Neural progenitor cell (in vitro differentiated cells): ENCODE results near the gene PARD3B. TPM values are rescaled to one million over a fixed set of nuclear protein-coding genes. Genes with fewer than 3 reads are reported as not detected.
"Not testable (repeated sequence)": the region's sequence is repeated elsewhere in the genome, so short reads cannot be mapped to it uniquely, and the experiment has no call there.

Source experiments
- DNase-seq: peaks from one replicate; pipeline ENCODE4 v3.0.0-alpha.2; 2016; ENCODE audit warnings: low spot score
- H2AFZ ChIP-seq: fragments of 200-600 bp; sonication (generic); replicated peaks from 2 replicates; pipeline ENCODE4 v1.6.1; 2016; ENCODE audit warnings: antibody characterized with exemption
- H3F3A ChIP-seq: fragments of 200-600 bp; sonication (generic); 2 replicates; pipeline ENCODE4 v1.6.1; 2016; ENCODE audit warnings: antibody characterized with exemption, low read depth
- H3K27ac ChIP-seq: fragments of 200-600 bp; sonication (generic); 2 replicates; pipeline ENCODE4 v1.5.1; 2016; ENCODE audit warnings: mild to moderate bottlenecking
- H3K27me3 ChIP-seq: fragments of 200-600 bp; sonication (generic); 2 replicates; pipeline ENCODE4 v1.6.1; 2016; ENCODE audit warnings: mild to moderate bottlenecking, moderate library complexity
- H3K36me3 ChIP-seq: fragments of 200-600 bp; sonication (generic); 2 replicates; pipeline ENCODE4 v1.5.1; 2016
- H3K4me1 ChIP-seq: fragments of 200-600 bp; sonication (generic); 2 replicates; pipeline ENCODE4 v1.6.1; 2016; ENCODE audit warnings: mixed run types
- H3K4me2 ChIP-seq: fragments of 200-600 bp; sonication (generic); 2 replicates; pipeline ENCODE4 v1.6.1; 2016
- H3K4me3 ChIP-seq: fragments of 200-600 bp; sonication (generic); 2 replicates; pipeline ENCODE4 v1.5.1; 2016
- H3K79me2 ChIP-seq: fragments of 200-600 bp; sonication (generic); 2 replicates; pipeline ENCODE4 v1.6.1; 2016; ENCODE audit warnings: low read depth
- H3K9ac ChIP-seq: fragments of 200-600 bp; sonication (generic); 2 replicates; pipeline ENCODE4 v1.6.1; 2016
- H3K9me3 ChIP-seq: fragments of 200-600 bp; sonication (generic); 2 replicates; pipeline ENCODE4 v1.5.1; 2016; ENCODE audit warnings: low read depth
- H4K20me1 ChIP-seq: fragments of 200-600 bp; sonication (generic); 2 replicates; pipeline ENCODE4 v1.6.1; 2016; ENCODE audit warnings: low read depth
- H3K27ac Mint-ChIP-seq: 3 replicates; pipeline ENCODE4 v1.8.0; 2021; ENCODE audit warnings: mixed read lengths
- H3K27me3 Mint-ChIP-seq: 2 replicates; pipeline ENCODE4 v1.8.0; 2022; ENCODE audit warnings: low read depth, mild to moderate bottlenecking, inconsistent platforms, moderate library complexity, mixed read lengths; ENCODE audit not compliant: insufficient read depth
- H3K36me3 Mint-ChIP-seq: 3 replicates; pipeline ENCODE4 v1.8.0; 2021; ENCODE audit warnings: mixed read lengths
- H3K4me1 Mint-ChIP-seq: 3 replicates; pipeline ENCODE4 v1.8.0; 2021; ENCODE audit warnings: mixed read lengths
- H3K4me3 Mint-ChIP-seq: 3 replicates; pipeline ENCODE4 v1.8.0; 2021; ENCODE audit warnings: mild to moderate bottlenecking, moderate library complexity, mixed read lengths
- H3K9me3 Mint-ChIP-seq: 3 replicates; pipeline ENCODE4 v1.8.0; 2020; ENCODE audit warnings: mixed read lengths
- CTCF ChIP-seq: fragments of 200-600 bp; sonication (generic); IDR thresholded peaks from 2 replicates; pipeline ENCODE4 v1.5.1; 2017; ENCODE audit warnings: antibody characterized with exemption, mild to moderate bottlenecking
- EZH2 ChIP-seq: fragments of 200-600 bp; sonication (generic); IDR thresholded peaks from 2 replicates; pipeline ENCODE4 v1.6.1; 2017; ENCODE audit warnings: antibody characterized with exemption, mild to moderate bottlenecking, moderate library complexity
- EZH2phosphoT487 ChIP-seq: fragments of 200-600 bp; sonication (generic); IDR thresholded peaks from 2 replicates; pipeline ENCODE4 v1.6.1; 2017; ENCODE audit warnings: antibody characterized with exemption
- total RNA-seq: library from RNA; depleted of rRNA; stranded (reverse); fragments of >200 nt; gene quantifications from 2 replicates; pipeline ENCODE4 v1.2.3, GENCODE V29; 2015; ENCODE audit warnings: low replicate concordance

The PARD3B gene
- total RNA-seq, 1 donor from 2014 or later = 8.4 TPM

GRCh38 chr2:205218056-205218455 lies 672.8 kb downstream of the PARD3B start:
- Mint-ChIP-seq H3K4me3 (no peak overlapping the region), H3K9me3 (no peaks in the 10 kb centered on the region), H3K36me3 (no peaks in the 10 kb centered on the region), H3K27me3 (no peaks in the 10 kb centered on the region), H3K27ac (no peak overlapping the region), H3K4me1 (peaks cover 2% of the 10 kb centered on the region)
- Histone ChIP-seq H3K4me2 (no peak overlapping the region), H3K36me3 (no peaks in the 10 kb centered on the region), H4K20me1 (no peaks in the 10 kb centered on the region), H3K79me2 (no peaks in the 10 kb centered on the region), H3K9me3 (no peaks in the 10 kb centered on the region), H3K9ac (no peak overlapping the region), H2AFZ (no peak overlapping the region), H3K27ac (no peak overlapping the region), H3K4me1 (peaks cover 7% of the 10 kb centered on the region), H3K4me3 (no peak overlapping the region), H3F3A (no peaks in the 10 kb centered on the region), H3K27me3 (no peaks in the 10 kb centered on the region)
- TF ChIP-seq CTCF (no peak), EZH2phosphoT487 (no peak), EZH2 (no peak)
- no peak for DNase-seq

GRCh38 chr2:205218816-205219215 lies 673.5 kb downstream of the PARD3B start:
- not testable (repeated sequence) for H3K4me2 ChIP-seq, H3K36me3 Mint-ChIP-seq, H3K4me3 Mint-ChIP-seq, H3K9me3 ChIP-seq, H3K4me1 ChIP-seq, H3K9ac ChIP-seq, H3K4me1 Mint-ChIP-seq, H2AFZ ChIP-seq, H3K27me3 ChIP-seq, H3K4me3 ChIP-seq, H3K27ac ChIP-seq, H3K27ac Mint-ChIP-seq, H3F3A ChIP-seq, DNase-seq, H3K36me3 ChIP-seq, H3K9me3 Mint-ChIP-seq, H4K20me1 ChIP-seq, H3K27me3 Mint-ChIP-seq, H3K79me2 ChIP-seq

DNA sequence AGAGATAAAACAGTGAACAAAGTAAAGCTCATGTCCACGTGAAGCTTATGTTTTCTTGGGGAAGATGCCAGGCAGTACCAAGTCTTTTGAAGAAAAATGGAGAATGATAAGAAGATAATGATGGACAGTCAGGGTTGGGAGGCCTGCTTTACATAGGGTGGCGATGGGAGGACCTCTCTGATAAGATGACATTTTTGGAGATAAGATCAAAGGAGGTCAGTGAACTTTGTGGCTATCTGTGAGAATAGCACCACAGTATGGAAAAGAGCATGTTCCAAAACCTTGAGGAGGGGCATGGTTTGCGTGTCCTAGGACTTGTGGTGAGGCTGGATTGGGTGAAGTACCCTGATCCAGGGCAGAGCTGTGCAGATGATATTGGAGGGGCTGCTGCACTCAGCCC lies 675.3 kb downstream of the PARD3B start:
- Histone ChIP-seq H3K4me1 (no peaks in the 10 kb centered on the region), H3K9me3 (no peaks in the 10 kb centered on the region), H4K20me1 (no peaks in the 10 kb centered on the region), H3K9ac (no peak overlapping the region), H3K27ac (no peak overlapping the region), H3F3A (no peaks in the 10 kb centered on the region), H2AFZ (no peak overlapping the region), H3K27me3 (no peaks in the 10 kb centered on the region), H3K4me2 (no peak overlapping the region), H3K36me3 (no peaks in the 10 kb centered on the region), H3K79me2 (no peaks in the 10 kb centered on the region), H3K4me3 (no peak overlapping the region)
- no peak overlapping the region for H3K27ac Mint-ChIP-seq
- no peak for DNase-seq
- no peaks in the 10 kb centered on the region for H3K27me3 Mint-ChIP-seq
- peaks cover 2% of the 10 kb centered on the region for H3K4me1 Mint-ChIP-seq
- H3K36me3 Mint-ChIP-seq = peaks cover 1% of the 10 kb centered on the region
- no peaks in the 10 kb centered on the region for H3K9me3 Mint-ChIP-seq
- TF ChIP-seq EZH2 (no peak), EZH2phosphoT487 (no peak), CTCF (no peak)
- no peak overlapping the region for H3K4me3 Mint-ChIP-seq

GRCh38 chr2:205232086-205232485 lies 686.8 kb downstream of the PARD3B start:
- H3K9me3 Mint-ChIP-seq = no peaks in the 10 kb centered on the region
- Histone ChIP-seq H3K9ac (no peak overlapping the region), H3K79me2 (no peaks in the 10 kb centered on the region), H2AFZ (no peak overlapping the region), H3K27me3 (no peaks in the 10 kb centered on the region), H3K36me3 (no peaks in the 10 kb centered on the region), H3K4me1 (no peaks in the 10 kb centered on the region), H3K4me3 (no peak overlapping the region), H3K4me2 (no peak overlapping the region), H3K9me3 (no peaks in the 10 kb centered on the region), H4K20me1 (no peaks in the 10 kb centered on the region), H3F3A (no peaks in the 10 kb centered on the region), H3K27ac (no peak overlapping the region)
- no peaks in the 10 kb centered on the region for H3K27me3 Mint-ChIP-seq
- TF ChIP-seq EZH2 (no peak), CTCF (no peak), EZH2phosphoT487 (no peak)
- no peaks in the 10 kb centered on the region for H3K4me1 Mint-ChIP-seq
- H3K36me3 Mint-ChIP-seq = peaks cover 5% of the 10 kb centered on the region
- DNase-seq = no peak
- no peak overlapping the region for H3K27ac Mint-ChIP-seq
- H3K4me3 Mint-ChIP-seq = no peak overlapping the region
